ENCODE data around the gene ELMOD2. TPM values are rescaled to one million over a fixed set of nuclear protein-coding genes. Genes with fewer than 3 reads are reported as not detected.

The ELMOD2 gene
- total and polyA plus RNA-seq, 2 of the 13 experiments (the other 11 are each of a cell fraction or from before 2014, with no cell fraction given), result 10.2 to 38.1 TPM

DNA sequence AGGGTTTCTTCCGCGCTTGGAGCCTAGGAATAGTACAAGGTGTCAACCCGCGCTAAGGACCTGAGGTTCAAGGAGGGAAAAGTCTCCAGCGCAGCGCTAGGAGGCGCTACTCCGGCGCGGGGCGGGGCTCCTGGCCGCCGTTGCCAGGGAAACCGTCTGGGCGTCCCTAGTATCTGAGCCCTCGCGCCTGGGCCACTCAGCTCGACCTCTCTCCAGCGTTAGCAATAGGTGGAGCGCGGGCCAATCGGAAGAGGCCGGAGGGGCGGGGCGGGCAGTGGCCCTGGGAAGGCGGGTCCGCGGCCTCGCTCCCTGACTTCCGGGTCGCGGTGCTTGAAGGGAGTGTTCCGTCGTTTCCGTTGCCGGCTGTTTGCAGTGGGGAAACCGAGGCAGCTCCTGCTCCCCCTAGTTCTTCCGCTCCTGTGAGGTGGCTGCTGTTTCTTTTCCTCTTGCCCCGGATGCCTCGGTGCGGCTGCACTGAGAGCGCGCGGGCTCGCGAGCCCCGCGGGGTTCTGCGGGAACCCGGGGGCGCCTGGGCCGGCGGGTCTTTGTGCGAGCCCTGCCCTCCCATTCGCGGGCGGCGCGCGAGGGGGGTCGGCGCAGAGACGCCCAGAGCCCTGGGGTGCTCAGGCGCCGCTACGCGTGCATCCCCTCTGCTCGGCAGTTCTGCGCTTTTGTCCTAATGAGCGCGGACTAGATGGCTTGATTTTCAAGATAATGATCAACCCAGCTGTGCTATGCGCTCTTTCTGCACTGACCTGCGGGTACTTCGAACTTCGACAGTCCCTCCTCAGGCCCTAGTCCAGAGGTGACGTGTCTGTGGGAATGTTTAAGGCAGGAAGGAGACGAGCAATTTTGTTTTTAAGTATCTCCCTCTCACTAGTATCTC lies at the start of gene ELMOD2 (continued):
- TF ChIP-seq, protein P1, sequence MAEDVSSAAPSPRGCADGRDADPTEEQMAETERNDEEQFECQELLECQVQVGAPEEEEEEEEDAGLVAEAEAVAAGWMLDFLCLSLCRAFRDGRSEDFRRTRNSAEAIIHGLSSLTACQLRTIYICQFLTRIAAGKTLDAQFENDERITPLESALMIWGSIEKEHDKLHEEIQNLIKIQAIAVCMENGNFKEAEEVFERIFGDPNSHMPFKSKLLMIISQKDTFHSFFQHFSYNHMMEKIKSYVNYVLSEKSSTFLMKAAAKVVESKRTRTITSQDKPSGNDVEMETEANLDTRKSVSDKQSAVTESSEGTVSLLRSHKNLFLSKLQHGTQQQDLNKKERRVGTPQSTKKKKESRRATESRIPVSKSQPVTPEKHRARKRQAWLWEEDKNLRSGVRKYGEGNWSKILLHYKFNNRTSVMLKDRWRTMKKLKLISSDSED (CRISPR knock-in tag; IDR thresholded peaks at IDR 0.05), result no peak
- TF ChIP-seq SP2 (CRISPR knock-in tag; IDR thresholded peaks at IDR 0.05) (peak; percentile 78), GTF2F1 (IDR thresholded peaks at IDR 0.05; ENCODE audit: low read length) (no peak), ZFP62 (CRISPR knock-in tag; IDR thresholded peaks at IDR 0.05) (no peak), DNMT1 (CRISPR knock-in tag; IDR thresholded peaks at IDR 0.05) (0 out of 2 replicates have a peak, but pooled peaks have one; percentile 32), ZNF230 (CRISPR knock-in tag; IDR thresholded peaks at IDR 0.05) (no peak), ZFYVE20 (CRISPR knock-in tag; IDR thresholded peaks at IDR 0.05; ENCODE audit: borderline replicate concordance, low read depth) (no peak), MTF2 (CRISPR knock-in tag; IDR thresholded peaks at IDR 0.05; ENCODE audit: borderline replicate concordance) (no peak), ZBTB2 (CRISPR knock-in tag; IDR thresholded peaks at IDR 0.05; ENCODE audit: low read depth) (0 out of 2 replicates have a peak, but pooled peaks have one; percentile 26), ZNF20 (CRISPR knock-in tag; IDR thresholded peaks at IDR 0.05) (no peak), ZNF709 (CRISPR knock-in tag; IDR thresholded peaks at IDR 0.05) (peak; percentile 30; the same call in 1 of the 2 replicates), ARNT (IDR thresholded peaks at IDR 0.05) (no peak), ZFP36 (IDR thresholded peaks at IDR 0.05; ENCODE audit: borderline replicate concordance, low read depth, low read length, partially characterized antibody) (no peak), ZNF614 (CRISPR knock-in tag; IDR thresholded peaks at IDR 0.05; ENCODE audit: borderline replicate concordance) (peak; percentile 20; the same call in 1 of the 2 replicates), SRY (CRISPR knock-in tag; IDR thresholded peaks at IDR 0.05) (no peak), NR2F6 (IDR thresholded peaks at IDR 0.05) (0 out of 2 replicates have a peak, but pooled peaks have one; percentile 34), NR2F6 (CRISPR knock-in tag; IDR thresholded peaks at IDR 0.05) (no peak), ZNF263 (CRISPR knock-in tag; IDR thresholded peaks at IDR 0.05) (0 out of 2 replicates have a peak, but pooled peaks have one; percentile 16), KLF11 (CRISPR knock-in tag; IDR thresholded peaks at IDR 0.05) (peak; percentile 80; the same call in 1 of the 2 replicates), HOXA3 (CRISPR knock-in tag; IDR thresholded peaks at IDR 0.05) (peak; percentile 72), ZNF124 (CRISPR knock-in tag; IDR thresholded peaks at IDR 0.05) (no peak; the same call in 1 of the 2 replicates), SAFB2 (CRISPR knock-in tag; IDR thresholded peaks at IDR 0.05; ENCODE audit: borderline replicate concordance, low read depth) (peak; percentile 62; the same call in 1 of the 2 replicates), ZNF468 (CRISPR knock-in tag; IDR thresholded peaks at IDR 0.05) (no peak), SMAD9 (CRISPR knock-in tag; IDR thresholded peaks at IDR 0.05) (0 out of 2 replicates have a peak, but pooled peaks have one; percentile 59)
- TF ChIP-seq, protein P2, sequence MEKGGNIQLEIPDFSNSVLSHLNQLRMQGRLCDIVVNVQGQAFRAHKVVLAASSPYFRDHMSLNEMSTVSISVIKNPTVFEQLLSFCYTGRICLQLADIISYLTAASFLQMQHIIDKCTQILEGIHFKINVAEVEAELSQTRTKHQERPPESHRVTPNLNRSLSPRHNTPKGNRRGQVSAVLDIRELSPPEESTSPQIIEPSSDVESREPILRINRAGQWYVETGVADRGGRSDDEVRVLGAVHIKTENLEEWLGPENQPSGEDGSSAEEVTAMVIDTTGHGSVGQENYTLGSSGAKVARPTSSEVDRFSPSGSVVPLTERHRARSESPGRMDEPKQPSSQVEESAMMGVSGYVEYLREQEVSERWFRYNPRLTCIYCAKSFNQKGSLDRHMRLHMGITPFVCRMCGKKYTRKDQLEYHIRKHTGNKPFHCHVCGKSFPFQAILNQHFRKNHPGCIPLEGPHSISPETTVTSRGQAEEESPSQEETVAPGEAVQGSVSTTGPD (CRISPR knock-in tag; IDR thresholded peaks at IDR 0.05), result no peak
- TF ChIP-seq, protein P3, sequence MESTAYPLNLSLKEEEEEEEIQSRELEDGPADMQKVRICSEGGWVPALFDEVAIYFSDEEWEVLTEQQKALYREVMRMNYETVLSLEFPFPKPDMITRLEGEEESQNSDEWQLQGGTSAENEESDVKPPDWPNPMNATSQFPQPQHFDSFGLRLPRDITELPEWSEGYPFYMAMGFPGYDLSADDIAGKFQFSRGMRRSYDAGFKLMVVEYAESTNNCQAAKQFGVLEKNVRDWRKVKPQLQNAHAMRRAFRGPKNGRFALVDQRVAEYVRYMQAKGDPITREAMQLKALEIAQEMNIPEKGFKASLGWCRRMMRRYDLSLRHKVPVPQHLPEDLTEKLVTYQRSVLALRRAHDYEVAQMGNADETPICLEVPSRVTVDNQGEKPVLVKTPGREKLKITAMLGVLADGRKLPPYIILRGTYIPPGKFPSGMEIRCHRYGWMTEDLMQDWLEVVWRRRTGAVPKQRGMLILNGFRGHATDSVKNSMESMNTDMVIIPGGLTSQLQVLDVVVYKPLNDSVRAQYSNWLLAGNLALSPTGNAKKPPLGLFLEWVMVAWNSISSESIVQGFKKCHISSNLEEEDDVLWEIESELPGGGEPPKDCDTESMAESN (CRISPR knock-in tag; conservative IDR thresholded peaks at IDR 0.05), result peak; percentile 63; the same call in 1 of the 2 replicates
